SHP77 (cell line): Measurements from ENCODE around the gene LDB1.

Source experiments
- DNase-seq, 2 experiments: peaks; one replicate each; lab custom pipeline; 2025; lab: John Stamatoyannopoulos, UW

Gene LDB1

GRCh38 chr10:102064503-102064867 lies 55.7 kb downstream of the LDB1 start:
- no peak for DNase-seq

GRCh38 chr10:102059987-102060386 lies 60.2 kb downstream of the LDB1 start:
- no peak for DNase-seq
